Sciatic nerve (tissue), 2 donors: ENCODE data around the gene NPIPA3. TPM values are rescaled to one million over a fixed set of nuclear protein-coding genes. Genes with fewer than 3 reads are reported as not detected.
"Not testable (repeated sequence)": the region's sequence is repeated elsewhere in the genome, so short reads cannot be mapped to it uniquely, and the experiment has no call there.

Experiments used
- ATAC-seq: fragments of 200-7000 bp; cut with Tn5 transposase; one replicate; pipeline ENCODE4 v1.9.1; 2020; ENCODE audit warnings: mild to moderate bottlenecking, moderate library complexity
- DNase-seq: peaks from one replicate; pipeline ENCODE4 v3.0.0-alpha.2; 2020; ENCODE audit warnings: low spot score
- intact Hi-C: fragments of 100-400 bp; cut with DNase I; formaldehyde crosslinking; loops from one replicate; pipeline ENCODE4 v1.14.2; 2022
- total RNA-seq: library from RNA; stranded (reverse); fragmentation: NEBNext Ultra II Directional; extraction: Animal tissue kit (Norgen Biotek cat#: 25700); gene quantifications from one replicate; pipeline ENCODE4 v1.2.1, GENCODE V29; 2021
- donor health status: DM: no; HTN: no; CAD: no.
- donor health status: DM: no; HTN: no; CAD: no.

Gene NPIPA3
- total RNA-seq, 1 donor from 2014 or later, result 9.0 TPM

GRCh38 chr16:14740832-14741385, 37.7 kb downstream of the NPIPA3 start:
- ATAC-seq, intact Hi-C loops, DNase-seq: not testable (repeated sequence)

DNA sequence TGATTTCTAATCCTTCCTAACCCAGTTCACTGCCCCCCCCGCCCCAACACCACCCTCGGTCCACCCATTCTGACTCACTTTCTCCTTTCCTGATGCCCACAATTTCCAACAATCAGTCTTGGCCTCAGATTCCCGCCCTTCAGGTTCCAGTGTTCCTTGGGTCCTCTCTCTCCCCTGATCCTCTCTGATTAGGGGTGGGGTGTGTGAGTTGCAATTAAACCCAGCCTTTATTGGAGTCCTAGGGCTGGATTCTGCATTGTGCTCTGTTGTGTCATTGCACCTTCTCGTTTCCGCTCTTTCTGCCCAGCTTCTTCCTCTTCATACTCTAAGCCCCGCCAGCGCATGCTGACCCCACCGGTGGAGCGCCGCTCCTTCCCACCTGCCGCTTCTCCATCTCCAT, 38.6 kb downstream of the NPIPA3 start:
- DNase-seq, intact Hi-C loops, ATAC-seq: not testable (repeated sequence)

- DNase-seq, intact Hi-C loops: not testable (repeated sequence)
- peak; percentile 93 for ATAC-seq
Observed at GRCh38 chr16:14742273-14743128, 39.3 kb downstream of the NPIPA3 start, which contains the start of gene NPIPA2. NPIPA2 (plus strand) TSS chr16:14742533; CDS start chr16:14748066, 5,533 bp downstream.

DNA sequence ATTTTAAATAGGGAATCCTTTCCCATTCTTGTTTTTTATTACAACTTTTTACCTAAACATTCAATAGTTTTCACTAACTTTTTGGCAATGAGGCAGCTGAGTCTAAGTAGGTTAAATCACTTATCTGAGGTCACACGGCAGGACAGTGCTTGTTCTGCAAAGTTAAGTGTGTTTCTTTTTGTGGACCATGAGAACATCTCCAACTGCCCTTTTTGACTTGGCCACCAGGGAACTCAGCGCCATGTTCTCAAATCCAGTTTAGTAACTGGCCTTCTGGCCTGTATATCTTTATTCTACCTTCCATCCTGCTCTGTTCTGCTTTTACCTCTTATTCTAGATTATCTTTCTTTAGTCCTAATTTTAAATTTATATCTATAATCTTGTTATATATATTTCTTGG, 70.4 kb downstream of the NPIPA3 start:
- intact Hi-C loops, DNase-seq, ATAC-seq: not testable (repeated sequence)

DNA sequence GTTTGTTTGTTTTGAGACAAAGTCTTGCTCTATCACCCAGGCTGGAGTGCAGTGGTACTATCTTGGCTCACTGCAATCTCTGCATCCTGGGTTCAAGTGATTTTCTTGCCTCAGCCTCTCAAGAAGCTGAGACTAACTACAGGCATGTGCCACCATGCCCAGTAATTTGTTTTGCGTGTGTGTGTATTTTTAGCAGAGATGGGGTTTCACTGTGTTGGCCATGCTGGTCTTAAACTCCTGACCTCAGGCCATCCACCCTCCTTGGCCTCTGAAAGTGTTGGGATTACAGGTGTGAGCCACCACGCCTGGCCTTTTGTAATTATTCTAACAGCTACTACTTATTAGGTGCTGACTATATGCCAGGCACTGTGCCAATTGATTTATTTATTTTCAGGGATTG, 72.4 kb downstream of the NPIPA3 start:
- ATAC-seq, intact Hi-C loops, DNase-seq: not testable (repeated sequence)

Other genes with a start within 250 kb of the NPIPA3 start
- gene PARN, start 73.2 kb upstream of the NPIPA3 start, total RNA-seq, result 31.6 TPM
- 50.3 TPM for gene BFAR, start 70.5 kb upstream of the NPIPA3 start, total RNA-seq
- gene PLA2G10, start 9.1 kb upstream of the NPIPA3 start, total RNA-seq, result not detected
- 9.8 TPM for gene NPIPA2, start 39.1 kb downstream of the NPIPA3 start, total RNA-seq
- 52.2 TPM for gene NOMO1, start 130.3 kb downstream of the NPIPA3 start, total RNA-seq
- gene NPIPA1, start 234.0 kb downstream of the NPIPA3 start, total RNA-seq, result 214 TPM